HG03460 (cell line): ENCODE data around the gene CDH13.

Experiments
- ATAC-seq: cut with Tn5 transposase; IDR thresholded peaks from one replicate; pipeline ENCODE4 v1.9.1; 2021; ENCODE audit not compliant: unreplicated experiment

CDH13 gene

GRCh38 chr16:82684256-82684655 lies 57.5 kb downstream of the CDH13 start:
- no peak for ATAC-seq

GRCh38 chr16:82685526-82685925 lies 58.8 kb downstream of the CDH13 start:
- no peak for ATAC-seq

GRCh38 chr16:82694239-82694874 lies 67.6 kb downstream of the CDH13 start:
- ATAC-seq, result no peak

- no peak for ATAC-seq
Observed at GRCh38 chr16:82695806-82696205, 69.0 kb downstream of the CDH13 start.

DNA sequence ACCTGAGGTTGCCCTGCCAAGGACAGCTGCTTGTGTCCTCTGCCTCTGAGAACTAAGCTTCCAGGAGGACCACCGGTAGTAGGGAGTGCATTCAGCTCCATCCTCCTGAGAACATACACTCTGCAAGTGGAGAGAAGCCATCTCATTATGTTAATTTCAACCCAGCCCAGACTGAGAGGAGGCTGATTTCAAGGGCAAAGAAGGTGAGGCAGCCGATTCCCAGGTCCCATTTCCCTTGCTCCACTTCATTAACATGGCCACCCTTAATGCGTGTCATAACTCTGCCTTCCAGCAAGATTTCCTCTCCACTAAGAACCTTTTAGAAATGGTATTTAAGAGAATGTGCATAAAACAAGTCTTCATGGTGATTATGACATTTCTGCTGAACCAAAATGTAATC lies 72.5 kb downstream of the CDH13 start:
- no peak for ATAC-seq

DNA sequence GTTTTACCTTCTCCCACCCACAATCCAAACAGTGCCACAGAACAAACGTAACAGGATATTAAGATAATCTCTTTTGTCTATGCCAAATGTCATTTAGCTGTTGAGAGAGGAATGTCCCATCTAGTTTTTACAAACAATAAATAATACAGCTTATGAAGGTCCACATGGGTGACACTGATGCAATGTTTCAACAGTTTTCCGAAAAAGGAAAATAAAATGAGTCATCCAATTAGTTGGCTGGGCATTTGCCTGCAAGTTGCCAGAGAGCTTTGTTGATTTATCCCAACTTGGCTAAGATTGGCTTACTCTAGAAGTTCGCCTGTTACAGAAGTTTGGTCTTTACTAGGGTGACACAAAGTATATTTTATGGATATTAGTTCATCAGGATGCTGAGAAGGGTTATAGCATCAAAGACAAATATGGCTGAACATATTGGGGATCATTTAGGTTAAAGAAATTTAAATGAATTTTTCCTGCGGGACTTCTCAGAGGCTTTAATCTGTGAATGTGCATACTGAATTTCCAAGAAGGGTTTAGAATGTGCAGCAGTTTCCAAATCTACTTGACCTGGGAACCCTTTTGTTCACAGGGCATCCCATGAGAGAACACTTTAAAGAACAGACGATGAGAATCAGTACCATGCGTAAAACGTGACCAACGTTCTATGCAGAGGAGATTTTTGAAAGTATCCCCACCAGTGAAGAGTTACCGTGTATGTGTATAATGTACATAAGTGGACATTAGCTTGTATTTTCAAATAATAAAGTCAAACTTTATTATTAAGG lies 73.1 kb downstream of the CDH13 start:
- ATAC-seq, result no peak

DNA sequence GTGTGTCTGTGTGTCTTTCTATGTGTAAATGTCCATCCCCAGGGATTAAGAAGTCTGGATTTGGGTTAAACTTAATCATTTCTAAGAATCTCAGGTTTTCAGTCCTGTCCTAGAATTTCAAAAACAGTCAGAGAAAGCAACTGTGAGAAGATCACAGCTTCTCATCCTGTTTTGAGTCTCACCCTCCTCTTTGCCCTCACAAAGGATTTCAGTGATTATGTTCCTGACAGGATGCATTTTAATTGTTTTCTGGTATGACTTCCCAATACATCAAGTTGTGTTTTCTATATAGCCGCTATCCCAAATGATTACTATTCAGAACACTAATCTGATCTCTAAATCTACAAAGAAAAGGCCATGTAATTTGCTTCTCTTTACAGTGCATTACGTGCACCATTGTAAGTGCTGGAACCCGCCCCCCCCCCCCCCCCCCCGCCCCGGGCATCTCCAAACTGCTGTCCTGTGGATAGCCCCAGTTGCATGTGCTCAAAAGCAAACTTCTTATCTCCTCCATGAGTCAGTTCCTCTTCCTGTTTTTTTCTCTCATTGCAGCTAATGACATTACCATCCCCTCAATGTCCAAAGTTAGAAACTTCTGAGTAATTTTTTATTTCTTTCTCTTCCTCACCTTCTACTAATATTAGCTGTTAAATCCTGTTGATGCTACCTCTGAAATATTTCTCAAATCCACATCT lies 73.9 kb downstream of the CDH13 start:
- no peak for ATAC-seq

DNA sequence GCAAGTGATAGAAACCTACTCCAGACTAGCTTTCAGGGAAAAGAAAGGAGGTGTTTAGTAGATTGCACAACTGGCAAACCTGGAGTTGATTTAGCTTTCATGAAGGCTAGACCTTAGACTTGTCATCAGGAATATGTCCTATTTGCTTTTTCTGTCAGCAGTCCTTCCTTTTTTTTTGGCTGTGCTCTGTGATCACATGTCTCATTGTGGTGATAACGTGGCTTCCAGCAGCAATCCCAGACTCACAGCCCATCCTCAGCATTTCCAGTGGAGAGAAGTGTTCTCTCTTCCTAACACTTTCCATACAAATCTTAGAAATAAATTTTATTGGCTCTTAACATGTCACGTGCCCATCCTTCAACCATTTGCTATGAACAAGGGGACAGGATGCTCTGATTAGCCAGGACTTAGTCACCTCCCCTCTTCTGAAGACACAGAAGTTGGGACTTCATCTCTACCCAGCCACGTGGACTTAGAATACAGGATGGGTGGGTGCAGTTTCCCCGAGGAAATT lies 74.7 kb downstream of the CDH13 start:
- no peak for ATAC-seq

DNA sequence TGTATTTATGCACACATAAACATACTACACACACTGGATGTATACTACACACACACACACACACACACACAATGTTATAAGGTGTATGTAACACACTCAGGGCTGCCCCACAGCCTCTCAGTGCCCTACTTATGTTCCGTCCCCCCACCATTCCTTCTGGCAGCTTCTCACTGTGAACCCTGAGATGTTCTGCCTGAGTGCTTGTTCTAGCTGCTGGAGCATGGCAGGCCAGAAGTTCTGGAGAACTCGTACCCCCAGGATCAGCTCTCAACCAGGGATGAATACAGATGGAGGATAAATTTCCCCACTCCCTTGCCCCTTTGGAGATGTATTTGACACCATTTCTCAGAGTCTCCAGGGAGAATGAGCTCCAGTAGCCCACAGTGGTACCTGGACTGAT lies 76.4 kb downstream of the CDH13 start:
- no peak for ATAC-seq

- no peak for ATAC-seq
Observed at GRCh38 chr16:82703871-82704768, 77.4 kb downstream of the CDH13 start.

DNA sequence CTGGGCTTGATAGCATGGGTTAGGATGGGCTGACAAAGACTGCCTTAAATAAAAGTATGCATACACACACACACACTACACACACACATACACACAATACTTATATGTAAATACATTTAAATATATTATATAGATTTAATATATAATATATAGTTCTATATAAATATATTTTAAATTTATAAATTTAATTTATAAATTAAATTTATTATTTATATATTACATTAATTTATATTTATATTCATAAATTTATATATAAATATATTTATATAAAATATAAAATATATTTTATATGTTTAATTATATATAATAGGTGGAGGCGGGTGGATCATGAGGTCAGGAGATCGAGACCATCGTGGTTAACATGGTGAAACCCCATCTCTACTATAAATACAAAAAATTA lies 83.2 kb downstream of the CDH13 start:
- ATAC-seq, result no peak

DNA sequence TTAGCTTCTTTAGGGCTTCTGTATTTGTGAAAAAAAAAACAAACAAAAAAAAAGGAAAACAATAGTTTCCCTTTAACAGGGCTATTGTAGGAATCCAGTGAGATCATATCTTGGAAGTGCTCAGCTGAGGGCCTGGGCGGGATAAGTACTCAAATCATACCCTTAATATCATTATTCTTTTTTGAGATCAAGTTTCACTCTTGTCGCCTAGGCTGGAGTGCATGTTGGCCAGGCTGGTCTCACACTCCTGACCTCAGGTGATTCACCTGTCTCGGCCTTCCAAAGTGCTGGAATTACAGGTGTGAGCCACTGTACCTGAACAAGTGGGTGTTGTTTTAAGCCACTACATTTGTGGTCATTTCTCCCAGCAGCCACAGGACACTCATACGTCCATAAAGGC lies 87.0 kb downstream of the CDH13 start:
- ATAC-seq, result no peak

DNA sequence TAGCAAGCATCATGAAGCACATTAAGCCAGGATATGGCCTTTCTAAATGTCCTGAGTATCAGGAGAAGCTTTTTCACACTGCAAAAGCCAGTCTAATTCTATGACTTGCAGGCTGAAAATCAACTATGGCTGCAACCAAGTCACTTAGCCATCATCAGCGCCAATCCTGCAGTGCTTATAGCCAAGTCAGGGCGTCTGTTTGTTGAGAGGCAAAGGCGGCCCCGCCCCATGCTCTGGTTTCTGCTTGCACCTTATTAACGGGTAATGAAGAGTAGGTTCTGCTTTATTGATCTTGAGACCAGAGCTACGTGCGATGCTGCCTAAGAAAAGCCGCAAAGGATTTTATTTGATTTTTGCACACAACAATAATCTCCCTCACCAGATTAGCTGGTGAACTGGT lies 88.4 kb downstream of the CDH13 start:
- ATAC-seq, result no peak

- ATAC-seq, result no peak
Observed at GRCh38 chr16:82715833-82716232, 89.1 kb downstream of the CDH13 start.

DNA sequence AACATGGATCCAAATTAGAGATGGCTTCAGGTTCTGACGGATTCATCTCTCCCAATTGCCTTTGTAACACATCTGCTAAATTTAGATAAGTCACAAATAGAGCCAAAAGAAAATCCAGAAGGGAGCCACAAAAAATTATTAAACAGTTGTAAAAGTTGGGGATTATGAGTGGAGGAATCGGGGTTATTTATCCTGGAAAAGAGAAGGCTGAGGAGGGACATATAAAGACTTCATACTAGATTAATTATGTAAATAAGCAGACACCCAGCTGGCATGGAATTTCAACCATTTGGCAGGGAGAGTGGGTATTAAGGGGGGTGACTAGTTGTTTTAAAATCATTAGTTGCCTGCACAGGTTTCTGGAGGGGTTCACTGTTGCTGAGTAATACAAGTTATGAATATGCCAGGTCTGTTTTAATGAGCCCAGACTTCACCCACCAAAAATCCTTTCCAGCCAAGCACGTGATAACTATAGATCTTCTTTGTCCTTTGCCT lies 89.6 kb downstream of the CDH13 start:
- no peak for ATAC-seq

DNA sequence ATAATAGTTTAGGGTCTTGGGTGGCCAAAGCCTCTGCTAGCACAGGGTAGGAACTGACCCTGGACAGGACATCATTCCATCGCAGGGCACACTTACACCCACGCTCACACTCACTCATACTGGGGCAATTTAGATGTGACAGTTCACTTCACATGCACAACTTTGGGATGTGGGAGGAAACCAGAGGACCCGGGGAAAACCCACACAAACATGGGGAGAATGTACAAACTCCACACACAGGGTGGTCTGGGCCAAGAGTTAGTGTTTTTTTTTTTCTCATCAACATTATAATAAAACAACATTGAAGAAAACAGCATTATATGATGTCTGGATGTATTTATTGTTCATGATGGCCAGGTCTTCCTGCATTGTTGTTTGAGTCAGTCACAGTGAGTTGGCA lies 93.6 kb downstream of the CDH13 start:
- ATAC-seq, result no peak

- no peak for ATAC-seq
Observed at GRCh38 chr16:82726306-82726705, 99.5 kb downstream of the CDH13 start.

DNA sequence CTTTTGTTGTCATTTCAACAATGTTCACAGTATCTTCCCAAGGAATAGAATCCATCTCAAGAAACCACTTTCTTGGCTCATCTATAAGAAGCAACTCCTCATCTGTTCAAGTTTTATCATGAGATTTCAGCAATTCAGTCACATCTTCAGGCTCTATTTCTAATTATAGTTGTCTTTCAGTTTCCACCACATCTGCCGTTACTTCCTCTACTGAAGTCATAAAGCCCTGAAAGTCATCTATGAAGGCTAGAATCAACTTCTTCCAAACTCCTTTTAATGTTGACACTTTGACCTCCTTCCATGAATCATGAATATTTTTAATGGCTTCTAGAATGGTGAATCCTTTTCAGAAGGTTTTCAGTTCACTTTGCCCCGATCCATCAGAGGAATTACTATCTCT lies 102.1 kb downstream of the CDH13 start:
- no peak for ATAC-seq

- no peak for ATAC-seq
Observed at GRCh38 chr16:82730901-82731300, 104.1 kb downstream of the CDH13 start.

GRCh38 chr16:82732461-82732860 lies 105.7 kb downstream of the CDH13 start:
- no peak for ATAC-seq

DNA sequence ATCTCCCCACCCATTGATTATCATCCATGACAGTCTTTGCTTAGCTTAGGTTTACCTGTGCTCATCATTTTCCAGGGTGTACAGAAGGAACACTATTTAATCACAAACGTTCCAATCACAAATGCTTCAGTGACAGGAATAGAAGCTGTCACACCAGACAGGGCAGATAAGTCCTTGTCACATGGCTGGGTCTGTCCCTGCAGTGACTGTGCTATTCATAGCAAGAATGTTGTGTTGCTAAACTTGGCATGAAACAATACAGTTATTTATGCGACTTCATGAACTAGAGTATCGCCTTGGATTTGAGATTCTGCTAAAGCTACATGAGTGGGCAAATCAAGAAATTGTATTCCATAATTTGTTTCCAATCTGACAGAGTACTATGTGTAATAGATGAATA lies 108.4 kb downstream of the CDH13 start:
- ATAC-seq, result no peak
